HG02571 (cell line): Measurements from ENCODE around the gene DPF3.
"Not testable (repeated sequence)": the region's sequence is repeated elsewhere in the genome, so short reads cannot be mapped to it uniquely, and the experiment has no call there.

Experiments used
- ATAC-seq: cut with Tn5 transposase; IDR thresholded peaks from one replicate; pipeline ENCODE4 v1.9.1; 2021; ENCODE audit warnings: mild to moderate bottlenecking, moderate library complexity; ENCODE audit not compliant: unreplicated experiment

DPF3 gene

DNA sequence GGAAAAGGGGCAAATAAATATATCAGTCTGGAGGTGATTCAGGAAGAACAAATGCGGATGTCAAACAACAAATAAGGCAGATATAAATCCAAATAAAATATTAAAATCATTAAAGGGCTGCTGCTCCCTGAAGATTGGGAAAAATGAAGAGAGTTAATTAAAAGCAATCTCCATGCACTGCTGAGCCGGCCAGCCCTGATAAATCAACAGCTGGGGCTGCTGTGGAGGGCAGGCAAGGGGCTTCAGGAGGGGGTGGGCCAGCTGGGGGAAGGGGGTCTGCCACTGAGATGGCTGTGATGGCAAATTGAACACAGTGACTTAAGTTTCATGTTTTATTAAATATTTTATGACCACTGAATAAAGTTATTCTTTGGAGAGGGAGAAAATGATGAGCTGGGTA is 12.4 kb downstream of the DPF3 start:
- no peak for ATAC-seq

DNA sequence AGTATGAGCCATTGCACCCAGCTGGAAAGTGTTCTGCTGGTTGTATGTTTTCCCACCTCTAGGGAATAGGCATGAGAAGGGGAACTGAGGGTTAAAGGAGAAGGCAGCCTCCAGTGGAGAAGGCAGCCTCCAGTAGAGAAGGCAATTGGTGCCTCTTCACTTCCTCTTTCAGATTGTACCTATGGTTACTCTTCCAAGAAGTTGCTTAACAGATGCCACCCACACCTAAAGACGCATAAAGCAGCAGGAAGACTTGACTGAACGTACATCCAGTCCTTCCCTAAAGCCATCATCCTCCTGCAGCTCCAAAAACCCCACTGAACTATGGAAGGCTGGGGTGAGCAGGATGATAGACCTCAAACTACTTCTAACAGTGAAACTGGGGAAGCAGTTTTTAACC is 13.1 kb downstream of the DPF3 start:
- ATAC-seq = no peak

DNA sequence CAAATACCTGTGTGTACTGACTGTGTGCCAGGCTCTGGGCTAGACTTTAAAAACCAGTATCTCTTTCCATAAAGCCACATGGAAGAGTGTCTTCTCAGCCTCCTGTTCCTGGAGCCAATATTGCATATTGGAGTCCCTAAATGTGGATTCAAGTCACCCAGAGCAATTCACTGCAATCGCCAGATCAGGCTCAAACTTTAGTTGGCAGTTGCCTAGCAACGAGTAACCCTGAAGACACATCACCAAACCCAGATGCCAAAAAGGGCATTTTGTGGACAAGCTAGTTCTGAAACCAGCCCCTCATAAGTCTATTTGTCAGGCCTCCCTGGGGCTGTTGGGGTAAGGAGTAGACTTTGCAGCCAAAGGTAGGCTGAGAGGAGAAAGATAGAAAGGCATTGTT is 13.7 kb downstream of the DPF3 start:
- no peak for ATAC-seq

DNA sequence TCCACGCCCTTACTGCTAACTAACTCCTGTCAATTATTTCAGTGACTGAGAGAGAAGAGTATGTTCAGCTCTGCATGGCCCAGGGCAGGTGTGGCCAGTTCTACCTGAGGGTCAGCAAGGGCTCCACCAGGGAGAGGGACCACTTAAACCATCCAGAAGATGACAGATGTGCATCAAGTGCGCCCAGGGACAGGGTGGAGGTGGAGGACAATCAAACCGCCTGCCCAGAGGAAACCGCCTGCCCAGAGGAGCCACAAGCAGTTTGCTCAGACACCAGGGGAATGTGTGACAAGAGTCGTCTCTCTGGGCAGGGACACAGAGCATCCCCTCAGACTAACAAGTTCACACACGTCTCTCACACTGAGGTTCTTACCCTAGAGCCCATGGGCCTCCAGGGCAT is 14.5 kb downstream of the DPF3 start:
- ATAC-seq = no peak

DNA sequence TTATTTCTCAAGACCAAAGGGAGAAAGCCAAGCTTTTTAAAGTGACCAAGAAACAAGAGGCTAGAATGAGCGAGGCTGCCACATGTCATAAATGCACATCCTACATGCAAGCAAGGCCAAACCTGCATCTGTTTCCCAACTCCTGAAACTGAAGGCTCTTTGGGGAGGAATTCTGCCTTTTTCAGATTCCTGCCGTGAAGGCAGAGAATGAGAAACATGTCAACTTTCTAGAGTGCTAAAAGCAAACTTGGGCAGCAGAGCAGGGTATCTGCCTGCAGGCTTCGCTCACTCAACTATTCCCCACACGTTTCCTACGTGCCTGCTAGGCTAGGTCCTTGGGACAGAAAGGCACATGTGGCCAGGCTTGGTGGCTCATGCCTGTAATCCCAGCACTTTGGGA is 15.2 kb downstream of the DPF3 start:
- no peak for ATAC-seq

DNA sequence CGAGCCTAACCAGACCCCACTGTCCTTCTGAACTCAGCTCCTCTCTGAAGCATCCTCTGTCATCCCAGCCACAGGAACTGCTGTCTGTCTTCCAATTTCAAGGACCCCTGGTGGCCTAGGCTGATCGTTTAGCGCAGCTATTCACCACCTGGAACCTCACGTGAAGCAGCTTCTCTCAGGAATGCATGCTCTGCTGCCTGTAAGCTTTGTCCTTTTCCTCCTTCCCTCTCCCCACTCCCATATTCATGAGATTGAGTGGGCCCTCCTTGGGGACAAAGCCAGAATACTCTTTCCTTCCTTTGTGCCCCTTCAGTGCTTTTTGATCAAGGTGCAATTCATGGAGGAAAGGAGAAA is 17.2 kb downstream of the DPF3 start:
- ATAC-seq = no peak

DNA sequence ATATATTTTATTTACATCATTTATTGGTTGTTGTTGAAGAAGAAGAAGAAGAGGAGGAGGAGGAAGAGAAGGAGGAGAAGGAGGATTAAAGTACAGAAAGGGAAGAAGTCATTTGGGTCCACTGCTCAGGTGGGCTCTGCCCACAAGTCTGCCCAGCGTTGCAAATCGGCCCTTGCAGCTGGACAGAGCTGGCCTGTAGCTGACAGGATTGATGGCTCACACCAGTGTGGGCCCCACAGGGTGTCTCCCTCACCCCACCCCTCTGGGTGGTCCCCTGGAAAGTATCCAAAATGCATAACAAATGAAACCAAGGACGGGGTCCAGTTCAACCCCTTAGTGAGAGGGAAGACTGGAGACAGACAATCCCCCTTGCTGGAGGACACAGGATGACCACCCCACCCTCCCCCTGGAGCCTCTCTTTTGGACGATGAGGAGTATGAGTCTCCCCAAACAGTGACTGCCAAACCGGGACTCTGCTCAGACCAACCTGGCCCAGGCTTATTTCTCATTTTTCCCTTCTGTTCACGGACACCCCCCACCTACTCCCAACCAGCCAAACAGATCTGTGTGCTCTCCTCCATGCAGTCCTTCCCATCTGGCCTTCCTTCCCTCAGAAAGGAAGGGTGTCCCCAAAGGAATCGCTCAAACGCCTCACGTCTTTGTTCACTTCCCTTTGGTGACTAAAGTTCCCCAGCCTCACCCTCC is 17.7 kb downstream of the DPF3 start:
- no peak for ATAC-seq

DNA sequence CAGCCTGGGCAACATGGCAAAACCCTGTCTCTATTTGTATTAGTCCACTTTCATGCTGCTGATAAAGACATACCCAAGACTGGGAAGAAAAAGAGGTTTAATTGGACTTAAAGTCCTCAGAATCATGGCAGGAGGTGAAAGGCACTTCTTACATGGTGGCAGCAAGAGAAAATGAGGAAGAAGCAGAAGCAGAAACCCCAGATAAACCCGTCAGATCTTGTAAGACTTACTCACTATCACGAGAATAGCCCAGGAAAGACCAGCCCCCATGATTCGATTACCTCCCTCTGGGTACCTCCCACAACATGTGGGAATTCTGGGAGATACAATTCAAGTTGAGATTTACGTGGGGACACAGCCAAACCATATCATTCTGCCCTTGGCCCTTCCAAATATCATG is 23.0 kb downstream of the DPF3 start:
- ATAC-seq = not testable (repeated sequence)

DNA sequence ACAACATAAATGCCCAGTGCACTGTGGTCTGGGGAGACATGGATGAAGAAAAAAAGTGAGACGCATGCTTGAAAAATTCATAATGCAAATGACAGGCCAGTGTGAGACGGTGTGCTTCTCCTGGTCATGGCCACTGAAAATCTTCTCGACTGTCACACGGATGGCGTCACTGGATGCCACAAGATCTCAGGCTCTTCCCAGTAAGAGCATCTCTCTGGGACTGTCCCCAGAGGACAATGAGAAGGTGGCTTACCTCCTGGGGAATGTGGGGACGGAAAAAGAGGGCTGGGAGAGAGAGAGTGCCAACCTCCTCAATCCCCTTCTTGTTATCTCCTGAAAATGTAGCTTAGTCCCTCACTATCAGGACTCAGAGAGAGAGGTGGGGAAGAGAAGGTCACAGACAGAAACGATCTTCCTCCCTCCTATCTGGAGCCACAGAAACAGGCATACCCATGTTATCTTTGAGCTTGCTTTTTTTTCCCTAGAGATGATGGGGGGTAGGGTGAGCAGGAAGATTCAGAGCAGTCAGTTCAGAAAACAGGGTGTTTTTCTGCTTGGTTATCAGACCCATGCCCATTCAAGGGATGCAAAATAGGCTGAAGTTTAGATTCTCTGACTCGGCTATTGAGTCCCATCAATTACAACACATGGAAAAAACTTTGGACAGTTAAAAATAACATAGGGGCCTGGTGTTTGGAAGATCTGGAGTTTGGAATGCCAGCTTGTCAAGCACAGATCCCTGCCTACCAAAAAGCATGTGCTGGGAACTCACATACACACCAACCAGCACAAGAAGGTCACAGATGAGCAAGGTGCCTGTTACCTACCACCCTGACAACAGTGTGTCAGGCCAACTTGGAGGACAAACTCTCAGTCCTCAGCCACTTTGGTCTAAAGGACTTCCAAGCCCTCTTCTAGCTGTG is 24.2 kb downstream of the DPF3 start:
- ATAC-seq = no peak

DNA sequence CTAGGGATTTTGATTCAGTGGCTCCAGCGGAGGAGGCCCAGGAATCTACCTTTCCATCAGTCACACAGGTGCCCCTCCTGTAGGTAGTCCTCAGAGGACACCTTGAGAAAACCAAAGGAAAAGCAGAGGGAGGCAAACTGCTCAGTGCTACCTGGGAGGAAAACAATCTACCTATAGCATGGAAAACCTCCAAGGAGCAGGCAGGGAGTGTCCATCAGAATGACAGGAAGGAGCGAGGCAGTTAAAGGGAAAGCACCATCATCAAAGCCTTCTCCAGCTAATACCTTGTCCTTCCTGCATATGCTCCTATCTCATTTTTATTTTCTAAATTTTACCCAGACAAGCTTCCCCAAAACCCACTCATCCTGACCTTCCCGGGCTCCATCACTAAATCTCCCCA is 25.4 kb downstream of the DPF3 start:
- no peak for ATAC-seq

DNA sequence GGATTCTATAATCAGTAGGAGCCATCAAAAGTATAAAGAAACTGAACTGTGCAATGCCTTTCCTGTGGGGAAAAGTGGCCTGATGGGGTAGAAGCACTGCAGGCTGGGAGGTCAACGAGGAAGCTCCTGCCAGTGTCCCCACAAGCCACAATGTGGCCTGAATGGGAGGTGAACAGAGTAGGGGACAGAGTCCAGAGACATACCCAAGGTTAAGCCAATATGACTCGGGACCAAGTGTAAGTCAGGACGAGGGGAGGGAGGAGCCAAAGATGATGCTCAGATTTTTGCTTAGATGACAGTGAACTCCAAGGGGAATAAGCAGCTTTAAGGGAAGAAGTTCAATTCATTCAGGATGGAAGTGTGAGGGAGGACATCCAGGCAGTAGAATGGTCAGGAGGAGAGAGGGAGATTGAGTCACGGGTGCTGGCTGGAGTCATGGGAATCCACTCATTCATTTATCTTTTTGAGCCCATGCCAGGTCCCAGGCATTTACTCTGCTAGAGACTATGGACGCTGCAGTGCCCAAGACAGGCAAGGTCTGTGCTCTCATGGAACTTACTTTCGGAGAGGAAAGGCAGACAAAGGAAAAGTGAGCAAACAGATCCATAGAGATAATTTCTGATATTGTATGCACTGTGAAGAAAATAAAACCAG is 29.1 kb downstream of the DPF3 start:
- no peak for ATAC-seq

DNA sequence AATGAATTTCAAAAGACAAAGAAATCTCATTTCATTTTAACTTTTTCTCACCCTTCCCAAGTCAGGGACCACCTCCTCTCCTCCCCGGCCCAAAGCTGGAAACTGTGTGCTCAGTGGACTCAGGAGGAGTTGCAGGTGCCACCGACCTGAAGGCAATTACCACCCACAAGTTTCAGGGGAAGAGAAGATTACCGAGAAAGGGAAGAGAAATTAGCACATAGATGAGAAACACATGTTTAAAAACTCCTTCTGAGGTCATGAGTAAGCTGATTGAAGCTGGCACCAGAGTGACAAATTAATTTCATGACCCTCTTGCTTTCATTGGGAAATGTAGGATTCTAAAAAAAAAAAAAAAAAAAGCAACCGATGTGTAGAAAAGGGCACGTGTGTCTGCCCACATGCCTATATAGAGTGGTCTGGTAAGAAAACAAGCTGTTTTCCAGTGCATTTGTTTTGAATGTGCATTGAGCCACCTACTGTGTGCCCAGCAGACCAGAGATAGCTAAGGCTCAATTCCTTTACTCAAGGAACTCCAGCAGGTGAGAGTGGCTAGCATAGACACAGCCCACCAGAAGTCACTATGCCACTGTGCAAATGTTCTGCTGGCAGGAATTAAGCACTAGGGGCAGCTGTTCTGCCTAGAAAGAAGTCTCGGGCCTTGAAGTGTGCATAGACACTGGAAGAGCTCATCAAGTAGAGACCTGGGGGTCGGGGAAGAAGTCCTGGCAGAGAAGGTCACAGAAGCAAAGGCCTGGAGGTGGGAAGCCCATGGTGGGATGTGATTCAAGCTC is 30.5 kb downstream of the DPF3 start:
- ATAC-seq = no peak

DNA sequence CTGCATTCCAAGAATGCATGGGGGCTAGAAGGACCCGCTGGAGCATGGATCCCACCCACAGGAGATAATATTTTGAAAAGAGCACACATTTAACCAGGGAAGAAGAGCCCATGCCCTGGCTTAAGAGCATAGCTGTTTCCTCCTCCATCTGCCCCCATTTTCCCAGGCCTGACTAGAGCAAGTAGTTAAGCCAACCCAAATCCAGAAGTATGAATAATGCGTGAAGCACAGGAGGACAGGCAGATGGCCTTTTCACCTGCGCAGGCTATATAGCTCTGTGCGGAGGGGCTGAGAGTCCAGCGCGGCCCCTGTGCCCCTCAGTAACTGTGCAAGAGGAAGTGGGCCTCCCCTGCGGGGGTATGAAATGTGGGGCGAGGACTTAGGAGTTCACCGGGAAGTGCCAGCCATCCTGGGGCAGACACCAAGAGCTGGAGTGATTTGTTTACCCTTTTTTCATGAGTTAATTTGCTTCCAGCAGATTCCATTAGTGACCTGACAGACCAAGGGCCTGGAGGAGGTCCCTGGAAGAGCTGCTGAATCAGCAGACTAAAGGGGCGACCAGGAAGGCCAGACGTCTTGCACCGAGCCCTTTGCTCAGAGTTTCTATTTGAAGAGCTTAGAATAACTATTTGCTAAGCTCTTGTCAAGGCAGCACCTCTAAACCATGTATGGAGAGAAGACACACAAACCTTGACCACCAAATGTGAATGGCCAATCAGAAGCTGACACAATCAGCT is 37.2 kb downstream of the DPF3 start:
- ATAC-seq = no peak

DNA sequence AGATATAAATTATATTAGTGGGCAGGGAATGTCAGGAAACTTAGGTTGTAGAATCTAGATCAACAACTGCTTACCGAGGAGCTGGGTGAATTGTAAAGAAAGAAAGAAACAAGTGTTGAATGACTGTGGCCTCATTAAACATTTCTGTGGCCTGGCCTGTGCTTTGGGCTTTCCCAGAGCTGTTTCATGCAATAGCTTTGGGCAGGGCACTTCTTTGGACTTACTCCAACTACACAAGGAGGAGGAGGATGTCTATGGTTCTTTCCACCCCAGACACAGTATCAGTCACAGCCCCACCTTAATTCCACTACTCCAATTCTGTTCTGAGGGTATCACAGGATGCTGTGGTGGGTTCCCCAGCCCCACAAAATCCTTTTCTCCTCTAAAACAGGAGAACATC is 38.0 kb downstream of the DPF3 start:
- ATAC-seq = no peak

DNA sequence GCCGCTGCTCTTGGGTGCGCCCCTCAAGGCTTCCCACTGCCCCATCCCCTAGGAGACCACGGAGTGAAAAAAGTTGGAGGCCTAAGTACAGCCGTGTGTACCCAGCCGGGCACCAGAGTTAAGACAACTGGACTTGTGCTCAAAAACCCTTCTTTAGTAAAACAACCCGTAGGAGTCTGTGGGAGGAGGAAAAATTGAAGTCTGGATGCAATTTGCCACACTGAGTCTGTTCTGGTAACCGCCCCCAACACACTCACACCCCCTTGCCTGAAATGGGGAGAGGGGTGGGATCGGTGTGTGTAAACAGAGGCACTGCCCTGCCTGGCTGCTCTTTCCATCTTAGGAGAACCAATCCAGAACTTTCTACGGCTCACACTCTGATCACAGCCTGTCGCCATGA is 41.7 kb downstream of the DPF3 start:
- no peak for ATAC-seq

DNA sequence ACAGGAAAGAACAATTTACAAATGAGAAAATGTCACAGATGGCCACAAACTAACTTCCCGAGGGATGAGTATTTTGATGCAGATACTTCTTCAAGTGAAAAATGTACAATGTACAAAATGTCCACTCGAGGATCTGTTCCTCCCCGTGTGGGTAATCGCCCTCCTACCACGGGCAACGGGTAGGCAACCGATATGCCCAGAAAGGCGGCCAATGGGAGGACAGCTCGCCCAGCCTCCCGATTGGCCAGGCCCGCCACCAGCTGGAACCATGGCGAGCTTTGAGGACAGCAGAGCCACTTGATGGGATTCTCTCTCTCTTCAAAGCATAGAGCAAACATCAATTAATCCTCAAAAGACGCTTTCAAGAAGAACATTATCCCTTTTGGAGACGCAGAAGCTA is 42.3 kb downstream of the DPF3 start:
- no peak for ATAC-seq

DNA sequence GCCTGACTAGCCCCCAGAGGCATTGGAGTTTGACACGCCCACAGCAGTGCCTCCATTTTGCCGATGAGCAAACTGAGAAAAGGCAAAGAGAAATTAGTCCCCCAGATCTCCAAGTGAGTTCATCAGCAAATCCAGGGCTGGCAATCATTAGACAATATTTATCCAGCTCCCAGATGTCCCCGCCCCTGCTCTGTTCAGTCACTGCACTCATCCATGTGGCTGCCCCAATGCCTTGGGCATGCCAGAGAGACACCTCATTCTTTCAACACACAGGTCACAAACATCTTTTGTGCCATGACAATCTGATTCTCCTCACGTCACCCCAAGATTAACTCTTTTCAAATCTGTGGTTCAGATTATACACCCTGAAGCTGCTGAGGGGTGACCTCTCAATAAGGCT is 43.5 kb downstream of the DPF3 start:
- ATAC-seq = no peak

DNA sequence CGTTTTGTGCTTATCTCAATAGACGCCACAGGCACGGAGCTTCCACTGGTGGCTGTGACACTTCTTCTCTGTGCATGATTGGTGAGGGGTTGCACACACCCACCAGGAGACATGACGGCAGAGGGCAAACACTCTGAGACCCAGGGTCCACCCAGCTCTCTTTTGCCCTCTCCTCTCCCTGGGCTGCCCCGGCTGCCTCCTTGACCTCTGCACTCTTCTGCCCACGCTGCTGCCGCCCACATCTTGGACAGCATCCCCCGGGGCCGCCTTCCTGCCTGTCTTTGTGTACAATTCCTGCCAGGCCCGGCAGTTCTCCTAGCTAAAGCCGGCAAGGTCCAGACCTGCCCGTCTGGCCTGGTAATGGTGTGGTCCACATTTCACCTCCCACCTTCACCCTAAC is 44.7 kb downstream of the DPF3 start:
- ATAC-seq = no peak

DNA sequence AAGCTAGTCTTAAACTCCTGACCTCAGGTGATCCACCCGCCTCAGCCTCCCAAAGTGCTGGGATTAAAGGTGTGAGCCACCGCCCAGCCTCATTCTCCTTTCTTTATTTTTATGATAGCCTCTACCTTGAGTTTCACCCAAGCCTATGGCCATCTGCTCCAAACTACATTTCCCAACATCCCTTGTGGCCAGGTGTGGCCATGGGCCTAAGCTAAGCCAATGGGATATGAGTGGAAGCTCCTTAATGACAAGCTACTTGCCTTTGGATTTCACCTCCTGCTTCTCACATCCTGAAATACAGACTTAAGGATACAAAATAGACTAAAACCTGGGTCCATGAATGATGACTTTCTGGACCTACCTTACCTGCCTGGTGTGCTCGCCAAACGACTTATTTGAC is 46.2 kb downstream of the DPF3 start:
- no peak for ATAC-seq

DNA sequence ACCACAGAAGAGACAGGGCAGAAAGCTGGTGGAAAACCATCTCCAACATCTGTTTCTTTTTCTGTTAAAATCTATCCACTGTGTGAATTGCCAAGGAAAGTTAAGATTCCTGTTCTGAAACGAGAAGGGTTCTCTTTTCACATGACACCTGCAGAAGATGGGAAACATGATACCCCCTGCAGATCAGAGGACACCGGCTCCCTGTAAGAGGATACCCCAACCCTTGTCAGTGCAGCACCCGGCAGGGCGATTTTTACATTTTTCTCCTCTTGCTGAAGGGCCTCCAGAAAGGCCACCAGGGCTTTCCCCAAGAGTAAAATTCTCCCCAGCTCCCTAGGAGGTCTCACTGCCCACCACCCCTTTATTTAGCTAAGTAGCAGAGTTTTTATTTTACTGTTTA is 48.2 kb downstream of the DPF3 start:
- no peak for ATAC-seq

DNA sequence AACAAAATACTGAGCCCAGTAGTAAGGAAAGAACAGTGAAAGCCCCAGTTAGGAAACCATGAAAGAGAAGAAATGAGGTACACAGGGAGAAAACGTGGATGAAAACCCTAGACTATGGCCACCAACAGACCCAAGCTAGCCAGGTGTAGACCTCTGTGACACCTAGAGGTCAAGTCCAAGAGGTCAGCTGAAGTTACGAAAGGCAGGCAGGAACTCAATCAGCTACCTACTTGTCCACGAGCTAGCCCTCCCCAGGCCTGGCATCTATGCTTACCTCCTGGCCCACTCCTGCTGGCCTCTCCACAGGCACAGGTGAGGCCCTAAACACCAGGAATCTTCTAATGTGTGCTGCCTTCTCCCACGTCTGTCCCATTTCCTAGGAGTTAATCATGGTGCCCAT is 48.7 kb downstream of the DPF3 start:
- no peak for ATAC-seq
